Mesenteric fat pad (tissue), 1 donor: ENCODE data around the gene PILRB. TPM values are rescaled to one million over a fixed set of nuclear protein-coding genes. Genes with fewer than 3 reads are reported as not detected.

ENCODE experiments used
- DNase-seq: peaks from one replicate; pipeline ENCODE4 v3.0.0-alpha.2; 2020; ENCODE audit warnings: low spot score
- total RNA-seq: library from RNA; stranded (reverse); fragmentation: NEBNext Ultra II Directional; extraction: Animal tissue kit (Norgen Biotek cat#: 25700); gene quantifications from one replicate; pipeline ENCODE4 v1.2.1, GENCODE V29; 2021
- donor health status: DM: yes; HTN: yes; CAD: no.

PILRB gene
- total RNA-seq, 1 donor from 2014 or later: 32.1 TPM

- DNase-seq: no peak
Measured at GRCh38 chr7:100400656-100401055, 42.7 kb downstream of the PILRB start.

GRCh38 chr7:100401811-100402210, 43.9 kb downstream of the PILRB start:
- DNase-seq: no peak

GRCh38 chr7:100402241-100402640, 44.3 kb downstream of the PILRB start:
- no peak for DNase-seq

GRCh38 chr7:100406767-100407166, 48.9 kb downstream of the PILRB start:
- no peak for DNase-seq

GRCh38 chr7:100407285-100408180, 49.6 kb downstream of the PILRB start:
- DNase-seq: no peak

GRCh38 chr7:100411101-100411500, 53.2 kb downstream of the PILRB start:
- no peak for DNase-seq

GRCh38 chr7:100413346-100413745, 55.4 kb downstream of the PILRB start:
- DNase-seq: no peak

- DNase-seq: no peak
Measured at GRCh38 chr7:100413889-100414288, 56.0 kb downstream of the PILRB start.

- DNase-seq: no peak
Measured at GRCh38 chr7:100415448-100415847, 57.5 kb downstream of the PILRB start.

Other genes starting within 250 kb of the PILRB start
- gene TAF6, start 238.8 kb upstream of the PILRB start, total RNA-seq: 27.7 TPM
- gene CNPY4, start 238.5 kb upstream of the PILRB start, total RNA-seq: 9.2 TPM
- gene MBLAC1, start 231.2 kb upstream of the PILRB start, total RNA-seq: 1.7 TPM
- gene LAMTOR4, start 209.2 kb upstream of the PILRB start, total RNA-seq: 112 TPM
- 22.5 TPM for gene TRAPPC14, start 199.4 kb upstream of the PILRB start, total RNA-seq
- gene GAL3ST4, start 189.5 kb upstream of the PILRB start, total RNA-seq: 1.7 TPM
- 1.2 TPM for gene GPC2, start 180.7 kb upstream of the PILRB start, total RNA-seq
- 0.45 TPM for gene STAG3, start 180.2 kb upstream of the PILRB start, total RNA-seq
- gene PVRIG, start 138.2 kb upstream of the PILRB start, total RNA-seq: not detected
- not detected for gene SPDYE3, start 50.4 kb upstream of the PILRB start, total RNA-seq
- gene PILRA, start 15.4 kb downstream of the PILRB start, total RNA-seq: 14.5 TPM
- gene ZCWPW1, start 70.6 kb downstream of the PILRB start, total RNA-seq: 3.2 TPM
- gene MEPCE, start 71.7 kb downstream of the PILRB start, total RNA-seq: 25.9 TPM
- gene PPP1R35, start 78.4 kb downstream of the PILRB start, total RNA-seq: 24.8 TPM
- gene SPACDR, start 106.1 kb downstream of the PILRB start, total RNA-seq: 0.96 TPM
- 42.4 TPM for gene TSC22D4, start 121.1 kb downstream of the PILRB start, total RNA-seq
- gene NYAP1, start 125.8 kb downstream of the PILRB start, total RNA-seq: 1.2 TPM
- 14.1 TPM for gene AGFG2, start 181.1 kb downstream of the PILRB start, total RNA-seq
- 2.3 TPM for gene SAP25, start 215.8 kb downstream of the PILRB start, total RNA-seq
- 41.8 TPM for gene LRCH4, start 228.0 kb downstream of the PILRB start, total RNA-seq
- not detected for gene FBXO24, start 228.2 kb downstream of the PILRB start, total RNA-seq
- 66.4 TPM for gene PCOLCE, start 244.2 kb downstream of the PILRB start, total RNA-seq